OCI-LY7 (cell line): Measurements from ENCODE around the gene VMAC. TPM values are rescaled to one million over a fixed set of nuclear protein-coding genes. Genes with fewer than 3 reads are reported as not detected.

ENCODE experiments used
- BruUV-seq: library from RNA; stranded (reverse); fragments of 400-500 nt; replicated peaks from 2 replicates; lab custom pipeline; 2021; lab: Mats Ljungman, UMichigan
- CTCF ChIA-PET: fragments of 300-600 bp; sonication (Branson Sonifier 250); formaldehyde crosslinking; loops from one replicate; lab custom pipeline; 2022; ENCODE audit warnings: antibody characterized with exemption; ENCODE audit not compliant: unreplicated experiment; lab: Charles Lee
- POLR2A ChIA-PET: fragments of 300-600 bp; sonication (Branson Sonifier 250); formaldehyde crosslinking; loops from one replicate; lab custom pipeline; 2022; ENCODE audit warnings: antibody characterized with exemption; lab: Charles Lee
- DNase-seq: peaks from one replicate; pipeline ENCODE4 v3.0.0-alpha.2; 2015; ENCODE audit warnings: low spot score
- H2AFZ ChIP-seq: fragments of 200-600 bp; sonication (generic), shearing (Covaris generic); 2 replicates; pipeline ENCODE4 v1.6.1; 2014; ENCODE audit warnings: mild to moderate bottlenecking, antibody characterized with exemption, low read length, moderate library complexity
- H3K27ac ChIP-seq: fragments of 200-600 bp; sonication (generic); 2 replicates; pipeline ENCODE4 v1.5.1; 2014; ENCODE audit warnings: mixed run types, low read depth, mild to moderate bottlenecking, moderate library complexity, low read length, inconsistent platforms; ENCODE audit not compliant: poor library complexity, severe bottlenecking
- H3K36me3 ChIP-seq: fragments of 200-600 bp; sonication (generic); 2 replicates; pipeline ENCODE4 v1.6.1; 2014; ENCODE audit warnings: mild to moderate bottlenecking, antibody characterized with exemption, low read length, moderate library complexity, mixed read lengths; ENCODE audit not compliant: insufficient read depth
- H3K4me1 ChIP-seq: fragments of 200-600 bp; sonication (generic); 2 replicates; pipeline ENCODE4 v1.5.1; 2014; ENCODE audit warnings: mild to moderate bottlenecking, low read length; ENCODE audit not compliant: insufficient read depth, poor library complexity, severe bottlenecking
- H3K4me2 ChIP-seq: fragments of 200-600 bp; sonication (generic); 2 replicates; pipeline ENCODE4 v1.6.1; 2014; ENCODE audit warnings: mild to moderate bottlenecking, low read length
- H3K4me3 ChIP-seq: fragments of 200-600 bp; sonication (generic); 2 replicates; pipeline ENCODE4 v1.5.1; 2014; ENCODE audit warnings: mild to moderate bottlenecking, low read depth, low read length; ENCODE audit not compliant: poor library complexity, severe bottlenecking
- H3K79me2 ChIP-seq: fragments of 200-600 bp; sonication (generic); 2 replicates; pipeline ENCODE4 v1.6.1; 2016; ENCODE audit warnings: low read depth, mild to moderate bottlenecking, low read length, moderate library complexity, mixed read lengths; ENCODE audit not compliant: insufficient read depth
- H3K9me2 ChIP-seq: fragments of 200-600 bp; sonication (generic); 2 replicates; pipeline ENCODE4 v1.6.1; 2016; ENCODE audit warnings: mild to moderate bottlenecking, low read length, mixed read lengths; ENCODE audit not compliant: insufficient read depth
- H3K9me3 ChIP-seq: fragments of 200-600 bp; sonication (generic); 2 replicates; pipeline ENCODE4 v1.6.1; 2014; ENCODE audit warnings: mild to moderate bottlenecking, mixed run types, low read length, mixed read lengths
- H4K20me1 ChIP-seq: fragments of 200-600 bp; sonication (generic); 2 replicates; pipeline ENCODE4 v1.6.1; 2014; ENCODE audit warnings: mild to moderate bottlenecking, antibody characterized with exemption, low read length, moderate library complexity, mixed read lengths; ENCODE audit not compliant: insufficient read depth
- EZH2phosphoT487 ChIP-seq: fragments of 200-600 bp; sonication (generic); IDR thresholded peaks from 2 replicates; pipeline ENCODE4 v1.6.1; 2018; ENCODE audit warnings: low read depth, borderline replicate concordance, mild to moderate bottlenecking, mixed run types, antibody characterized with exemption, low read length, moderate library complexity, mixed read lengths
- intact Hi-C: fragments of 100-400 bp; cut with micrococcal nuclease; formaldehyde crosslinking; loops from one replicate; pipeline ENCODE4 v1.10.0; 2022; ENCODE audit not compliant: unreplicated experiment
- total RNA-seq, 2 experiments: library from RNA; depleted of rRNA in 1 of 2; stranded (reverse); fragments of >200 nt in 1 of 2; shearing (Covaris generic) in 1 of 2; gene quantifications; 2 replicates each; pipeline ENCODE4 v1.2.3, GENCODE V29; 2014 to 2022
- TF ChIP-seq, protein P1 (sequence below): fragments of 200-600 bp; sonication (generic); conservative IDR thresholded peaks from 2 replicates; pipeline ENCODE4 v1.5.1; 2014; ENCODE audit warnings: mild to moderate bottlenecking, antibody characterized with exemption, low read length, moderate library complexity, mixed read lengths

The VMAC gene
- total RNA-seq, 2 experiments from 2014 or later, result 6.0 to 6.8 TPM

DNA sequence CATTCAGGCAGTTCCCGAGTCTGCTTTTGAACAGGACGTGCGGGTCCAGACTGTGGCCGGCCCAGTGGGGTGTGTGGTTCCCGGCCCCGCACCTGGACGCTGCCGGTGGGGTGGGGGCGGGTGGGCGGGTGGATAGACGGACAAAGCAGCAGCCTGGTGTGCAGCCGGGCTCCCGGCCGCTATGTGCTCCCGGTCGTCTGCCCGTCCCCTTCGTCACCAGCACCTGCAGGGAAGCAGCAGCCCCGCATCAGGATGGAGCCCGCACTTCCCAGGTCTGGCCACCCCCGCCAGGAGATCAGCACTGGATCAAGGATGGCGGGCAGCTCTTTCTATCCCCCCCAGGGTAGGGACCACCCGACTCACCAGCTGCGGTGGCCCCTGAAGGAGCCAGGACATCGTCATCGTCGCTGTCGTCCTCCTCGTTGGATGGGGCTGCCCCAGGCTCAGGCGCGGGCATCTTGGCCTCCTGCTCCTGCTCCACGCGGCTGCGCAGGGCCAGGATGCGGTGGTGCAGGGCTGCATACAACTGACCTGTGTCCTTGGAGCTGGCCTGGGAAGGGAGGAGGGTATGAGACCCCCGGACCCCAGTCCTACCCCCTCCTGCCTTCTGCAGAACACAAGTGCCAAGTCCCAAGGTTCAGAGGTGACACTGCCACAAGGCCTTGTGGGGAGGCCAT, 12.9 kb downstream of the VMAC start:
- Histone ChIP-seq H3K4me1 (no peaks in the 10 kb centered on the region), H3K9me2 (no peaks in the 10 kb centered on the region), H4K20me1 (no peaks in the 10 kb centered on the region; the same call in 1 of the 2 replicates), H3K36me3 (peaks cover 77% of the 10 kb centered on the region), H3K9me3 (no peaks in the 10 kb centered on the region), H3K4me3 (no peak overlapping the region), H3K27ac (no peak overlapping the region), H2AFZ (no peak overlapping the region), H3K79me2 (no peaks in the 10 kb centered on the region), H3K4me2 (no peak overlapping the region)
- no peak for DNase-seq
- intact Hi-C loops, result no loop called here
- no peak for TF ChIP-seq EZH2phosphoT487
- TF ChIP-seq, protein P1, sequence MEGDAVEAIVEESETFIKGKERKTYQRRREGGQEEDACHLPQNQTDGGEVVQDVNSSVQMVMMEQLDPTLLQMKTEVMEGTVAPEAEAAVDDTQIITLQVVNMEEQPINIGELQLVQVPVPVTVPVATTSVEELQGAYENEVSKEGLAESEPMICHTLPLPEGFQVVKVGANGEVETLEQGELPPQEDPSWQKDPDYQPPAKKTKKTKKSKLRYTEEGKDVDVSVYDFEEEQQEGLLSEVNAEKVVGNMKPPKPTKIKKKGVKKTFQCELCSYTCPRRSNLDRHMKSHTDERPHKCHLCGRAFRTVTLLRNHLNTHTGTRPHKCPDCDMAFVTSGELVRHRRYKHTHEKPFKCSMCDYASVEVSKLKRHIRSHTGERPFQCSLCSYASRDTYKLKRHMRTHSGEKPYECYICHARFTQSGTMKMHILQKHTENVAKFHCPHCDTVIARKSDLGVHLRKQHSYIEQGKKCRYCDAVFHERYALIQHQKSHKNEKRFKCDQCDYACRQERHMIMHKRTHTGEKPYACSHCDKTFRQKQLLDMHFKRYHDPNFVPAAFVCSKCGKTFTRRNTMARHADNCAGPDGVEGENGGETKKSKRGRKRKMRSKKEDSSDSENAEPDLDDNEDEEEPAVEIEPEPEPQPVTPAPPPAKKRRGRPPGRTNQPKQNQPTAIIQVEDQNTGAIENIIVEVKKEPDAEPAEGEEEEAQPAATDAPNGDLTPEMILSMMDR, result no peak
- ChIA-PET POLR2A (no interaction called here), CTCF (no interaction called here)
- BruUV-seq, result no TSS peak

- no TSS peak for BruUV-seq
- Histone ChIP-seq H3K9me2 (no peaks in the 10 kb centered on the region), H3K4me1 (no peaks in the 10 kb centered on the region), H2AFZ (no peak overlapping the region), H3K36me3 (peaks cover 81% of the 10 kb centered on the region), H3K4me2 (no peak overlapping the region), H3K4me3 (no peak overlapping the region), H3K9me3 (no peaks in the 10 kb centered on the region), H3K79me2 (no peaks in the 10 kb centered on the region), H3K27ac (no peak overlapping the region), H4K20me1 (no peaks in the 10 kb centered on the region; the same call in 1 of the 2 replicates)
- intact Hi-C loops, result no loop called here
- TF ChIP-seq, protein P1, result no peak
- no peak for TF ChIP-seq EZH2phosphoT487
- no peak for DNase-seq
- CTCF ChIA-PET, result no interaction called here
- POLR2A ChIA-PET, result no interaction called here
Observed at GRCh38 chr19:5918463-5919079, 13.9 kb downstream of the VMAC start.
